T-helper 17 cell (primary cell): ENCODE data around the gene PREX1. TPM values are rescaled to one million over a fixed set of nuclear protein-coding genes. Genes with fewer than 3 reads are reported as not detected.

Experiments
- ATAC-seq: fragments of 150-1000 bp; cut with Tn5 transposase; 2 replicates; pipeline ENCODE4 v1.10.0; 2021; ENCODE audit warnings: mild to moderate bottlenecking, moderate library complexity
- DNase-seq, 3 donors: peaks; one replicate each; pipeline versions ENCODE4 v3.0.0 to v3.0.0-alpha.2; 2020 to 2021
- H3K9me3 ChIP-seq: one replicate; pipeline ENCODE4 v1.7.0; 2013; ENCODE audit warnings: low read length, mild to moderate bottlenecking; ENCODE audit not compliant: control insufficient read depth, poor library complexity, severe bottlenecking
- H3K27ac Mint-ChIP-seq: one replicate; pipeline ENCODE4 v1.8.0; 2022; ENCODE audit warnings: mild to moderate bottlenecking, moderate library complexity, mixed read lengths
- H3K27me3 Mint-ChIP-seq: one replicate; pipeline ENCODE4 v1.8.0; 2022; ENCODE audit warnings: mixed read lengths
- H3K36me3 Mint-ChIP-seq: one replicate; pipeline ENCODE4 v1.8.0; 2022; ENCODE audit warnings: low read depth, mixed read lengths
- H3K4me1 Mint-ChIP-seq: one replicate; pipeline ENCODE4 v1.8.0; 2022; ENCODE audit warnings: mild to moderate bottlenecking, mixed read lengths
- H3K4me3 Mint-ChIP-seq: one replicate; pipeline ENCODE4 v1.8.0; 2022; ENCODE audit warnings: mild to moderate bottlenecking, moderate library complexity, mixed read lengths
- total RNA-seq, 4 donors: library from RNA in 2 of 4; stranded (reverse) in 2 of 4; gene quantifications; one replicate each; pipeline ENCODE4 v1.2.3 and lab custom pipeline; 2022 to 2026

Gene PREX1
- total RNA-seq, 2 donors from 2014 or later: 188 to 200 TPM

DNA sequence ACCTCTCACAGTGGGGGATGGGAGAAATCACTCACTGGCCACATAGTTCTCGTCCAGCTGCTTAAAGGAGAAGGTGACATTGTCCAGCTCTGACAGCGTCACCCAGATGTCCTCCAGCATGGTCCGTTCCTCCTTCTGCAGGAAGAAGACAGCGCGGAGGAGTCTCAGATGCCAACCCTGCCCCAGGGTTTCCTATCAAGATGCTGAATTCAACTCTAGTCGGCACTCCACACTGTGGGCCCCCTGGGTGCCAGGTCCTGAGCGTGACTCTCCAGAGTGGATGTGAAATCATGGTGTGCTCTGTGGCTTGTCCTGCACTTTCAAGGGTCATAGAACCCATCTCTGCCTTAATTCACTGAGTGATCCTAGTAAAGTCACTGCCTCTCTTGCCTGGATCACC is 193.2 kb downstream of the PREX1 start:
- peak overlapping the region; percentile 84 for H3K27ac Mint-ChIP-seq
- ATAC-seq: no peak
- H3K27me3 Mint-ChIP-seq: no peaks in the 10 kb centered on the region
- DNase-seq: no peak
- no peaks in the 10 kb centered on the region for H3K9me3 ChIP-seq
- H3K36me3 Mint-ChIP-seq: peaks cover 13% of the 10 kb centered on the region
- no peak overlapping the region for H3K4me3 Mint-ChIP-seq
- H3K4me1 Mint-ChIP-seq: peaks cover 17% of the 10 kb centered on the region

DNA sequence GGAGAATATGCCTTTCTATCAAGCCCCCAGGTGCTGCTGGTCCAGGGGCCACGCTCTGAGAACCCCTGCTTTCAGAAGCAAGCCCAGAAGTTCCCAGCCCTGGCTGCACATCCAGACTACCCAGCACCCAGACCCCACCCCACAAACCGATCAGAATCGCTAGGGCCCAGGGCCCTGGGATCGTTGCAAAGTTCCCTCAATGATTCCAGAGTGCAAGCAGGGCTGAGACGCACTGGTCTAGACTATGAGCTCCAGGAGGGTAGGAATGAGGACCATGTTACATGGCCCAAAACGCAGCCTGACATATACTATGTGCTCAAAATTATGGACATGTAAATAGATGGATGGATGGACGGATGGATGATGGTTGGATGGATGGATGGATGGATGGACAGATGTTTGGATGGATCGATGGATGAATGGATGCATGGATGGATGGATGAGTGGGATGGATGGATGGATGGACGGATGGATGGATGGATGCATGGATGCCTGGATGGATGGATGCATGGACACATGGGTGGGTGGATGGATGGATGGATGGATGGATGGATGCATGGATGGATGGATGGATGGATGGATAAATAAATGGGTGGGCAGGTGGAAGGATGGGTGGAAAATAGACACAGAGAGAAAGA is 194.1 kb downstream of the PREX1 start:
- Mint-ChIP-seq H3K4me1 (peaks cover 20% of the 10 kb centered on the region), H3K27ac (peak overlapping the region; percentile 84), H3K36me3 (peaks cover 13% of the 10 kb centered on the region), H3K4me3 (no peak overlapping the region), H3K27me3 (no peaks in the 10 kb centered on the region)
- ATAC-seq (no peak), DNase-seq (no peak)
- H3K9me3 ChIP-seq: no peaks in the 10 kb centered on the region

DNA sequence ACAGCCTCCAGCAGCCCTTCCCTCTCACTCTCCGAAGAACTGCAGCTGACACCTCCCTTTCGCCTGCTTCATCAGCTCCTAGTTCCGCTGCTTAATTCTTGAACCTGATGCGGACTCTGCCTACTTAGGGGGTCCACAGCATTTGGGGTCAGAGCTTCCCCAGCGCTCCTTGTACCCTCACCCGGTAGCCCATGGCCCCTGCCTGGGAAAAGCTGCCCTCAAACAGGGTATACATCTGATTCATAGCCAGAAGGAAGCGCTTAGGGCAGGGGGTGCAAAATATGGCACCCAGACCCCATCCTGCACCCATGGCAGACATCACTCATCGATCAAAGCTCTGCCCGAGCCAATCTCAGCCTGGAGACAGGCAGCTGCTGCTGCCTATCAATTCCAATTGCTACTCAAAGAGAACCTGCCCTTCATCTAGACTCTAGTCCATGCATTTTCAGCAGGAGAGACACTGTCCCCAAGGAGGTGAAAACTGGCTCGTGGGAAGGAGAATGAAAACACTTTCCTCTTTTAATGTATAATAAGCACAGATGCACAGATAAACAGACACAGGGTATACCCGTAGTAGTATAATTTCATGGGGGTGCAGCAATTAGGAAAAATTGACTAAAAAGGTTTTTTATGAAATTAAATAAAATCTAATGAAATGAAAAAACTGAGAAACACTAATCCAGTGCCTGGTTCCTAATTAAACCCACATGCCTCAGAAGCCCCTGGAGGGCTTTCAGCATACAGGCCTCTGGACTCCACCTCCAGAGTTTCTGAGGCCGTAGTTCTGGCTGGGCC is 194.8 kb downstream of the PREX1 start:
- no peak overlapping the region for H3K4me3 Mint-ChIP-seq

DNA sequence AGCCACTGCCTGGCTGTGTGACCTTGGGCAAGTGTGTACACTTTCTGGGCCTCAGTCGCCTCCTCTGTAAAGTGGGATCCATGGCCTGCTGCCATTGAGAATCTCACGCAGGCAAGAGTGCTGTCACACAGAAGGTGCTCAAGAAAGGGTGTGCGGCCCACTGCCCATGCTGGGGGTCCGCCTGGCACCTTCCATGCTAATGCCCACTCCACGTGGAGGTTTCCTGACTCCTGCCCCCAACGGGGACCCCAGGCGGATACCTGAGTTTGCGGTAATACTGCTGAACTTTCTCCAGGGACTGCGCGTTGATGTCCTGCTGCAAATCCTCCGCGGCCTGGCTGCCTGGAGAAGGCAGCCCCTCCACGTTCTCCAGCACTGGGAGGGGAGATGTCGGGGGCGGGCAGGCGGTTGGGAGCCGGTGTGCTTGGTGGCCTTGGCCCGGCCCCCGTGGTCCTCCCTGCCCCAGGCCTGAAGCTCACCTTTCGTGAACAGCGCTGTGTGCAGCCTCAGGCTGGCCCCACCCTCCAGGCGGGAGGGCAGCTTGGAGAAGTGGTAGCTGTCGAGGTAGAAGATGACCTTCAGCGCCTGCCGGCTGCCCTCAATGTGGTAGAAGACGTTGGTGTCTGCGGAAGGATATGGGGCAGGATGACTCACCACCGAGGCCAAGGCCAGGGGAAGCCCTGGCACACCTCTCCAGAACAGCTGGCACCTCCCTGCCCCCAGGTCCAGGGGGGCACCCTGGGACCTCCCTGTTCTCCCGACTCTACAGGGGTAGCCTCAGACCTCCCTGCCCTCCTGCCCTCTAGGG is 195.6 kb downstream of the PREX1 start:
- ATAC-seq (no peak), DNase-seq (no peak)
- H3K4me1 Mint-ChIP-seq: peaks cover 17% of the 10 kb centered on the region
- H3K4me3 Mint-ChIP-seq: no peak overlapping the region
- peaks cover 8% of the 10 kb centered on the region for H3K36me3 Mint-ChIP-seq
- no peaks in the 10 kb centered on the region for H3K27me3 Mint-ChIP-seq
- H3K27ac Mint-ChIP-seq: peak overlapping the region; percentile 84
- no peaks in the 10 kb centered on the region for H3K9me3 ChIP-seq

More for the DNA sequence above, 194.8 kb downstream of the PREX1 start:
- no peak for ATAC-seq
- peak overlapping the region; percentile 84 for H3K27ac Mint-ChIP-seq
- no peaks in the 10 kb centered on the region for H3K9me3 ChIP-seq
- DNase-seq: no peak
- peaks cover 18% of the 10 kb centered on the region for H3K4me1 Mint-ChIP-seq
- no peaks in the 10 kb centered on the region for H3K27me3 Mint-ChIP-seq
- H3K36me3 Mint-ChIP-seq: peaks cover 10% of the 10 kb centered on the region

DNA sequence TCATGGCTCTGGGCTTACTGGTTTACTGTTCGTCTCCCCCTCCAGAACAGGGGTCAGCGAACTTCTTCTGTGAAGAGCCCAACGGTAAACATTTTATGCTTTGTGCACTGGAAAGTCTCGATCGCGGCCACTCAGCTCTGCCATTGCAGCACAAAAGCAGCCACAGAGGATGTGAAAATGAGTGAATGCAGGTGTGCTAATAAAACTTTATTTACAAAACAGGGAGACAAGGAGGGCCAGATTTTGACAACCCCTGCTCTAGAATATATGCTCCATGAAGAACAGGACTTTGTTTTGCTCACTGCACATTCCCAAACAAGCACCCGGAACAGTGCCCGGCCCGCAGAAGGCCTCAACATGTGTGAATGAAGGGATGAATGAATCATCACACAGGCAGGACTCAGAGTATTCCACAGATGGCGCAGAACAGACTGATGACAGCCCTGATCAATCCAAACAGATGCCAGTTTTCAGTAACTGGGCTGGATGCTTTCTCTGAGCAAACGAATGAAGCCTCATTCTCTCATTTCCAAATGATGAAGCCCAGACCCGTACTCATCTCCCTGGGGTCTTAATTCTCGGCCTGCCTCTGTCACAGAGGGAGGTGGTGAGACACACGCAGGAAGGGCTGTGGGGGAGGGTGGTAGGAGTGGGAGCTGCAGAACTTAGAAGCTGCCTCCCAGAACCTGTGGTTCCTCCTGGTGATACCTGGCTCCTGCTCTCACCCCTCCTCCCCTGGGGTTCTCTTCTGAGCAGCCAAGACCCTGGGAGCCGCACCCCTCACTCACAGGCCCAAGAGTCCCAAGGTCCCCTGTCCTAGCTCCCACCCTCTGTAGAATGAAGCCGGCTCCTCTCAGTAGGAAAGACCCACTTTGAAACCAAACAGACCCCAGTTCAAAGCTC is 196.4 kb downstream of the PREX1 start:
- no peak overlapping the region for H3K4me3 Mint-ChIP-seq
- H3K4me1 Mint-ChIP-seq: peaks cover 23% of the 10 kb centered on the region
- H3K27ac Mint-ChIP-seq: no peak overlapping the region
- DNase-seq (no peak), ATAC-seq (no peak)
- peaks cover 10% of the 10 kb centered on the region for H3K36me3 Mint-ChIP-seq
- no peaks in the 10 kb centered on the region for H3K27me3 Mint-ChIP-seq
- no peaks in the 10 kb centered on the region for H3K9me3 ChIP-seq

DNA sequence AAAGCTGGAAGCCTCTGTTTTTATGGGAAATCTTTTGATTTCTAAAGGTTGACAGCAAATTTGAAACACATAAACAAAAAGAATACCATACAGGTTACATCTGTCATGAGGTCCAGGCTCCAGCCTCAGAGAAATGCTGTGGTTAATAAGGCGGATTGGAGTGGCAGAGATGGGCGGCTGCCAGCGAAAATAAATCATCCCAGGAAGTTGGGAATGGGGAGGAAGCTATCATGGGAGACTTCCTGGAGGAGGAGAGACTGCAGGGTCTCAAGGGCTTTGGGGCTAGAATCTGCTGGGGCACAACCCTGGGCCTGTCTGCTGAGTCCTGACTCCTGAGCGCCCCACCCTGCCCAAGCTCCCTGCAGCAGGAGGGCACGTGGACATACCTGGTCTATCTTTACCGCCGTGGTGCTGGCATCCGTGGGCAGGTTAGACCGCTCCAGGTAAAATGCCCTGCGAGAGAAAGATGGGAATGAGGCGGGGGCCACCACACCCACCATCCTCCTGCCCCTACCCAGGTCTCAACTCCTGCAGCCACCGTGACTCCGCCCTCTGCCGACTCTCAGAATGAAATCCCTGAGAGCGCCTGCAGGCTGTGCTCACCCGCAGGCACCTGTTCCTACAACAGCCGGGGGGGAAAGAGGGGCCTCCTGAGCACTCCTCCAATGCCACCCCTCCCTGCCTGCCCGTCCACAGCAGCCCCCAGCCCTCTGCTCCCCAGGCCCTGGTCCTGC is 197.3 kb downstream of the PREX1 start:
- Mint-ChIP-seq H3K4me3 (no peak overlapping the region), H3K4me1 (peaks cover 20% of the 10 kb centered on the region), H3K36me3 (peaks cover 10% of the 10 kb centered on the region), H3K27ac (no peak overlapping the region), H3K27me3 (no peaks in the 10 kb centered on the region)
- H3K9me3 ChIP-seq: no peaks in the 10 kb centered on the region
- ATAC-seq: no peak
- no peak for DNase-seq

DNA sequence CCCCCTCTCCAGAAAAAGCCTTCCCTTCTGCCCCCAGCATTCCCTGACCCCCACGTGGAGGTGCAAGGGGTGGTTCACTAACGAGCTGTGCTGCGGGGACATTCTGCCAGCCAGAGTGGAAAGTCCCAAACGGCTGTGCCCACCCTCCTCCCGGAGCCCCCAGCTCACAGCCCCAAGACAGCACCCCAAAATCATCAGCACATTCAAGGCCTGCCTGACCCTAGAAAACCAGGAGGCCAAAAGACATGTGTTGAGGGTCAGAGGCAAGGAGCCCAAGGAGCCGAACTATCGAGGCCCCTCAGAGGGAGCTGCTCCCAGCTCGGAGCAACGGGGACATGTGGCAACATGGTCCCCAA is 197.9 kb downstream of the PREX1 start:
- H3K27me3 Mint-ChIP-seq: no peaks in the 10 kb centered on the region
- peak overlapping the region; percentile 74 for H3K27ac Mint-ChIP-seq

DNA sequence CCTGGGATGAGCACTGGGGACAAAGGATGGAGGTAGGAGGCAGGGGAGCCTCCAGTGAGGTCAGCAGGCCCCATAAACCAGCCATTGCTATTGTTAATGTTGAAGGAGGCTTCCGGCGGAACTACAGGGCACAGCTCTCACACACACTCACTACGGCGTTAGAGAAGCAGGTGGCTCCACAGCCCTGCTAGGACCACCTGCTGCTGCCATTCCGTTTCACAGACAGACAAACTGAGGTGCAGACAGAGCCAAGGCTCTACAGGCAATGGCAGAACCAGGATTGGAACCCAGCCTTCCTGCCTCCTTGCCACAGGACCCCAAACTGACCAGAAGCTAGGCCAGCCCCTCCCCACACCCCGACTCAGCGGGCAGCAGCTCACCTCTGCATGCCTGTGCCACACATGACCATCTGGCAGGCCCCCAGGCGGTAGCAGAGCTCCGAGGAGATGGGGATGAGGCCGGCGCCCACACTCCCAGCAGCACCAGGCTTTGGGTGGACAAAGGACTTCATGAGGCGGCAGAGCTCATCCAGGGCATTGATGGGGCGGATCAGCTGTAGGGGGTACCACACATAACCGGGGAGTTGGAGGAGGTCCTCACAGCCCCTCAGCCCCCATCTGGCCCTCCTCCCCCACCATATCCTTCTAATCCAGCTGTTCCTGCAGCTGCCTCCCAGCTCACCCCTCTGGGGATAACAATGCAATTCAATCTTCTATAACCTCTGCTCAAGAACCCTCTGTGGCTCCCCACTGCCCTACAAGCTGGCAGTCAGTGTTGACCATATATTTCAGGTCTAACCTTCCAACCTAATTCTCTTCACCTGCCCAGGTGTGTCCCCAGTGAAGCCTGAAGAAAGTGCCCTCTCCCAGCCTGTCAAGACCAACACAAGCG is 198.5 kb downstream of the PREX1 start:
- Mint-ChIP-seq H3K27ac (peak overlapping the region; percentile 74), H3K4me1 (peaks cover 19% of the 10 kb centered on the region), H3K36me3 (peaks cover 8% of the 10 kb centered on the region)

More for the DNA sequence above, 197.9 kb downstream of the PREX1 start:
- ATAC-seq (no peak), DNase-seq (no peak)
- Mint-ChIP-seq H3K36me3 (peaks cover 9% of the 10 kb centered on the region), H3K4me3 (peak overlapping the region; percentile 56), H3K4me1 (peaks cover 19% of the 10 kb centered on the region)
- H3K9me3 ChIP-seq: no peaks in the 10 kb centered on the region

DNA sequence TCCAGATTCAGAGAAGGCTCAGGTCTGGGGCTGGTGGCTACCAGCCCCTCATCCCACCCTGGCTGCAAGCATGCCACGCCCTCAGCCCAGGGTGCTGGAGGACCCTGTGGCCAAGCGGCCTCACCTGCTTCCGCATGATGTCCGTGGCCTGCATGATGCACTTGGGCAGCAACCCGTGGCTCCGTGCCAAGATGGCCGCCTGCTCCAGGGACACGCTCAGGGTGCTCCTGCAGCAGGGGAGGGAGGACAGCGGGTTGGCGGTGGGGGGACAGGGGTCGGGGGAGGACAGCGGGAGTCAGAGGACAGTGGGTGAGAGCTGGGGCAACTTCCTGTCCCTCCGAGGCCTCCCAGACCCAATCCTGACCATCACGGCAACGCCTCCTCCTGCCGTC is 200.1 kb downstream of the PREX1 start:
- Mint-ChIP-seq H3K4me1 (peaks cover 13% of the 10 kb centered on the region), H3K36me3 (peaks cover 2% of the 10 kb centered on the region), H3K27me3 (no peaks in the 10 kb centered on the region), H3K4me3 (no peak overlapping the region), H3K27ac (no peak overlapping the region)
- no peaks in the 10 kb centered on the region for H3K9me3 ChIP-seq
- ATAC-seq (no peak), DNase-seq (no peak)

More for the DNA sequence above, 198.5 kb downstream of the PREX1 start:
- no peaks in the 10 kb centered on the region for H3K9me3 ChIP-seq
- no peaks in the 10 kb centered on the region for H3K27me3 Mint-ChIP-seq
- no peak for ATAC-seq
- peak overlapping the region; percentile 56 for H3K4me3 Mint-ChIP-seq
- no peak for DNase-seq

DNA sequence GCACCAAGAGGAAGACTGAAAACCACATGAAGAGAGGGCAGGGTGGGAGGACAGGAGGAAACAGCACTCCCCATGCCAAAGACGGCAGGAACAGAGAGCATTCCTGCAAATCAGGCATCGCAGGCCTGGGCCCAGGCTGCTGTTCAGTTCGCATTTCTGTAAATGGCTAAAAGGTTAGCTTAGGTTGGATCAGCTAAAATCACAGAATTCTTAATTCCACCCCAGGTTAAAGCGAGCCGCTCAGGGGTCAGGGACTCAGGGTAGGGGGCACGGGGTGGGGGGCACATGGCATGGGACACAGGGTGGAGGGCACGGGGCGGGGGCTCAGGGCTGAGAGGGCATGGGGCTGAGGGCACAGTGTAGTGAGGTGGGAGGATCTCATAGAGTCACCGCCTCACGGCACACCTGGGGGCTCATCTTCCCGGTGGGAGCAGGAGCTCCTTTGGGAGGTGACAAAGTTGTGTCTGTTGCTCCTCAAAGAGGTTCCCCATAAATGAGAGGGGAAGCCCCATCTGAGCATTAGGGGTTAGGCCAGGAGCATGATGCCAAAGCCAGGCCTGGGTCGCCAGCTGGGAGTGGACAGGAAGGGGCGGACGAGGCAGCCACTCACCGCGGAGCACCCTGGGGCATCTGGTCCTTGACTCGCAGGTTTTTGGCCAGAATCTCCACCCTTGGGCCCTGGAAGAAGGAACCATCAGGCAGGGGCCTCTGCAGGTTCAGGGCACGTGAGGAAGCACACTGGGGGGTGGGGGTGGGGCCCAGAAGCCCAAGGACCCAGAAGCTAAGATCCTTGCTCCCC is 200.7 kb downstream of the PREX1 start:
- DNase-seq: no peak
- H3K27ac Mint-ChIP-seq: peak overlapping the region; percentile 91
- no peaks in the 10 kb centered on the region for H3K9me3 ChIP-seq
- H3K4me1 Mint-ChIP-seq: peaks cover 18% of the 10 kb centered on the region
- no peak overlapping the region for H3K4me3 Mint-ChIP-seq
- H3K36me3 Mint-ChIP-seq: peaks cover 2% of the 10 kb centered on the region
- no peak for ATAC-seq
- no peaks in the 10 kb centered on the region for H3K27me3 Mint-ChIP-seq
